ENCODE measurements around the gene ATP6AP1. TPM values are rescaled to one million over a fixed set of nuclear protein-coding genes. Genes with fewer than 3 reads are reported as not detected.

Gene ATP6AP1
- total RNA-seq, 1 donor from 2014 or later, result 38.8 TPM

GRCh38 chrX:154470434-154470833 is 42.0 kb downstream of the ATP6AP1 start:
- DNase-seq, result no peak
- intact Hi-C loops (cut with micrococcal nuclease), result no loop called here
- no peak for TF ChIP-seq CTCF (IDR thresholded peaks at IDR 0.05)
- no peak for ATAC-seq (ENCODE audit: low read depth)
- ChIA-PET POLR2A (no interaction called here), CTCF (no interaction called here)
- peaks cover 2% of the 10 kb centered on the region for H3K4me1 Mint-ChIP-seq
- no peaks in the 10 kb centered on the region for H3K27me3 Mint-ChIP-seq
- H3K9me3 Mint-ChIP-seq, result no peaks in the 10 kb centered on the region
- H3K4me3 Mint-ChIP-seq, result no peak overlapping the region
- peaks cover 51% of the 10 kb centered on the region for H3K36me3 Mint-ChIP-seq (ENCODE audit: low read depth)
- H3K27ac Mint-ChIP-seq, result no peak overlapping the region

GRCh38 chrX:154470914-154471568 is 42.6 kb downstream of the ATP6AP1 start:
- peaks cover 48% of the 10 kb centered on the region for H3K36me3 Mint-ChIP-seq (ENCODE audit: low read depth)
- CTCF ChIA-PET, result no interaction called here
- H3K9me3 Mint-ChIP-seq, result no peaks in the 10 kb centered on the region
- peaks cover 2% of the 10 kb centered on the region for H3K4me1 Mint-ChIP-seq
- POLR2A ChIA-PET, result no interaction called here
- no peak for TF ChIP-seq CTCF (IDR thresholded peaks at IDR 0.05)
- no peak overlapping the region for H3K27ac Mint-ChIP-seq
- ATAC-seq (ENCODE audit: low read depth), result no peak
- intact Hi-C loops (cut with micrococcal nuclease), result no loop called here
- H3K27me3 Mint-ChIP-seq, result no peaks in the 10 kb centered on the region
- no peak overlapping the region for H3K4me3 Mint-ChIP-seq
- DNase-seq, result no peak

- DNase-seq (no peak), ATAC-seq (ENCODE audit: low read depth) (no peak)
- ChIA-PET POLR2A (no interaction called here), CTCF (no interaction called here)
- H3K4me1 Mint-ChIP-seq, result peaks cover 2% of the 10 kb centered on the region
- TF ChIP-seq CTCF (IDR thresholded peaks at IDR 0.05), result no peak
- no peaks in the 10 kb centered on the region for H3K9me3 Mint-ChIP-seq
- peaks cover 46% of the 10 kb centered on the region for H3K36me3 Mint-ChIP-seq (ENCODE audit: low read depth)
- no peaks in the 10 kb centered on the region for H3K27me3 Mint-ChIP-seq
- H3K4me3 Mint-ChIP-seq, result no peak overlapping the region
- intact Hi-C loops (cut with micrococcal nuclease), result no loop called here
- no peak overlapping the region for H3K27ac Mint-ChIP-seq
These were observed 43.6 kb downstream of the ATP6AP1 start for GRCh38 chrX:154471839-154472684.

- no peaks in the 10 kb centered on the region for H3K27me3 Mint-ChIP-seq
- peaks cover 44% of the 10 kb centered on the region for H3K36me3 Mint-ChIP-seq (ENCODE audit: low read depth)
- H3K4me3 Mint-ChIP-seq, result no peak overlapping the region
- POLR2A ChIA-PET, result interaction anchor here (0.8 kb wide), 1 partner anchor 61 kb away, joined by 3 read pairs; no protein-coding TSS in a partner anchor
- DNase-seq (no peak), ATAC-seq (ENCODE audit: low read depth) (no peak)
- TF ChIP-seq CTCF (IDR thresholded peaks at IDR 0.05), result no peak
- peaks cover 4% of the 10 kb centered on the region for H3K4me1 Mint-ChIP-seq
- intact Hi-C loops (cut with micrococcal nuclease), result no loop called here
- H3K27ac Mint-ChIP-seq, result no peak overlapping the region
- H3K9me3 Mint-ChIP-seq, result no peaks in the 10 kb centered on the region
- CTCF ChIA-PET, result no interaction called here
These were observed 44.5 kb downstream of the ATP6AP1 start for GRCh38 chrX:154472685-154473632.
